ENCODE measurements around the gene TBPL1.
"Not testable (repeated sequence)": the region's sequence is repeated elsewhere in the genome, so short reads cannot be mapped to it uniquely, and the experiment has no call there.

Gene TBPL1

DNA sequence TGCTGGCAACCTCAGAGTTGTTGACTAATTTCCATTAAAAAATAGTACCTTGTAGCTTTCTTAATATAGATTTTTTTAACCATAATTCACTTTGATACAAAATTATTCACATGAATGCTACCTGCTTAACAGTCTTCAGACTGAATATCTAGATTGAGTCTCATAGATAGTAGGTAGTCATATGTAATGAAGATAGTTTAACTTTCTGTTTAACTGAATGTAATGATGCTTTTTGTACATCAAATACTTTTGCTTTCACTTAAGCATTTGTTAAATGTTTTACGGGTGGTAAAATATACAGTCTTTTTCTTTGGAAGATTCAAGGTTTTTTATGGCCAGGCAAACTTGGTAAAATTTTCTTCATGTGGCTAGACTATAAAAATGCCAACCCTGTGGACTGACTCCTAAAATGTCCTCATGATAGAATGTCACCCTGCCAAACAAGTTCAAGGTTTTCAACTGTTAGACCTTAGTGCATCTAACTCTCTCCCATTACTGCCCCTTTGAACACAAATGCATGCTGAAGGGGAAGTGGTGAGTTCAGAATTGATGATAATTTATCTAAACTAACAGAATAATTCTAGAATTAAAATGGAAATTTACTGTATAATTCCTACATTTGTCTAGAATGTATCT is 16.4 kb downstream of the TBPL1 start:
- peaks cover 4% of the 10 kb centered on the region for H3K4me1 ChIP-seq (ENCODE audit: control insufficient read depth, insufficient read depth, low read length)
- no peaks in the 10 kb centered on the region for H3K9me3 ChIP-seq (ENCODE audit: control insufficient read depth, low read length)

DNA sequence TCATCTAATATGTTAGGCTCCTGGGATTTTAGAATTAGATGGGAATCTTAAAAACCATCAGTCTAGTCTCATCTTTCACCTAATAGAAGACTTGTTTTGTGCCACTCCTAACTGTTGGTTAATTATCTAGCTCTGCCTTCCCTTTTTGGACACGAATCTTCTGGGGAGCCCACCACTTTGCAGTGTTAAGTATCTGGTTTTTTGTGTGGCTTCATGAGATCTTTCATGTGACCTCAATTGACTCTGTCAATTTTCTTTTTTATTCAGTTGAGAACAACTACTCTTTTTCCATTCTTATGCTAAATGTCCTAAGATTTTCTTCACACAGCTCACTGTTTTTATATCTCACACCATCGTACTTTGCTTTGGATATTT is 16.9 kb downstream of the TBPL1 start:
- H3K9me3 ChIP-seq (ENCODE audit: control insufficient read depth, low read length): no peaks in the 10 kb centered on the region
- H3K4me1 ChIP-seq (ENCODE audit: control insufficient read depth, insufficient read depth, low read length): no peaks in the 10 kb centered on the region
- H3K27me3 ChIP-seq (ENCODE audit: control insufficient read depth, insufficient read depth, low read length): no peaks in the 10 kb centered on the region
- H3K4me3 ChIP-seq (ENCODE audit: low read length): no peak overlapping the region
- H3K9ac ChIP-seq (ENCODE audit: low read length): no peak overlapping the region
- H3K36me3 ChIP-seq (ENCODE audit: control insufficient read depth, insufficient read depth, low read length): no peaks in the 10 kb centered on the region

More for the DNA sequence above, 16.4 kb downstream of the TBPL1 start:
- H3K9ac ChIP-seq (ENCODE audit: low read length): no peak overlapping the region
- H3K27me3 ChIP-seq (ENCODE audit: control insufficient read depth, insufficient read depth, low read length): no peaks in the 10 kb centered on the region
- no peak overlapping the region for H3K4me3 ChIP-seq (ENCODE audit: low read length)
- H3K36me3 ChIP-seq (ENCODE audit: control insufficient read depth, insufficient read depth, low read length): no peaks in the 10 kb centered on the region

GRCh38 chr6:133971861-133972260 is 18.8 kb downstream of the TBPL1 start:
- Histone ChIP-seq H3K9ac (ENCODE audit: low read length) (no peak overlapping the region), H3K27me3 (ENCODE audit: control insufficient read depth, insufficient read depth, low read length) (no peaks in the 10 kb centered on the region), H3K36me3 (ENCODE audit: control insufficient read depth, insufficient read depth, low read length) (no peaks in the 10 kb centered on the region), H3K4me3 (ENCODE audit: low read length) (no peak overlapping the region), H3K9me3 (ENCODE audit: control insufficient read depth, low read length) (no peaks in the 10 kb centered on the region), H3K4me1 (ENCODE audit: control insufficient read depth, insufficient read depth, low read length) (no peaks in the 10 kb centered on the region)

DNA sequence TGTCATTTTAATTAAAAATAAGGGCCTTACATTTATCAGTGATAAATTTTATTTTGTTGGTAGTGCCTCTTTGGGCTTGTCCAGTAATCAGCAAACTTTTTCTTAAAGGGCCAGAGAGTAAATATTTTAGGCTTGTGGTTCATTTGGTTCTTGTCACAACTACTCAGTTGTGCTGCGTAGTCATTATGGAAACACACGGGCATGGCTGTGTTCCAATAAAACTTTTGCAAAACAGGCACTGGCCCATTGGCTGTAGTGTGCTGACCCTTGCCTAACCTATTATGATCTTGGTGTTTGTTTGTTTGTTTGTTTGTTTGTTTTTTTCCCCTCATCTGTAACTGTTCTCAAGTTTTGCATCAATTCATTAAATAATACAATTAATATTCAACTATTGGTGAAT is 19.4 kb downstream of the TBPL1 start:
- Histone ChIP-seq H3K9ac (ENCODE audit: low read length) (no peak overlapping the region), H3K4me1 (ENCODE audit: control insufficient read depth, insufficient read depth, low read length) (no peaks in the 10 kb centered on the region), H3K36me3 (ENCODE audit: control insufficient read depth, insufficient read depth, low read length) (no peaks in the 10 kb centered on the region), H3K9me3 (ENCODE audit: control insufficient read depth, low read length) (no peaks in the 10 kb centered on the region), H3K4me3 (ENCODE audit: low read length) (no peak overlapping the region), H3K27me3 (ENCODE audit: control insufficient read depth, insufficient read depth, low read length) (no peaks in the 10 kb centered on the region)

- H3K36me3 ChIP-seq (ENCODE audit: control insufficient read depth, insufficient read depth, low read length): no peaks in the 10 kb centered on the region
- no peaks in the 10 kb centered on the region for H3K9me3 ChIP-seq (ENCODE audit: control insufficient read depth, low read length)
- no peaks in the 10 kb centered on the region for H3K4me1 ChIP-seq (ENCODE audit: control insufficient read depth, insufficient read depth, low read length)
- no peak overlapping the region for H3K4me3 ChIP-seq (ENCODE audit: low read length)
- no peak overlapping the region for H3K9ac ChIP-seq (ENCODE audit: low read length)
- no peaks in the 10 kb centered on the region for H3K27me3 ChIP-seq (ENCODE audit: control insufficient read depth, insufficient read depth, low read length)
Measured at GRCh38 chr6:133973109-133973971, 20.3 kb downstream of the TBPL1 start.

DNA sequence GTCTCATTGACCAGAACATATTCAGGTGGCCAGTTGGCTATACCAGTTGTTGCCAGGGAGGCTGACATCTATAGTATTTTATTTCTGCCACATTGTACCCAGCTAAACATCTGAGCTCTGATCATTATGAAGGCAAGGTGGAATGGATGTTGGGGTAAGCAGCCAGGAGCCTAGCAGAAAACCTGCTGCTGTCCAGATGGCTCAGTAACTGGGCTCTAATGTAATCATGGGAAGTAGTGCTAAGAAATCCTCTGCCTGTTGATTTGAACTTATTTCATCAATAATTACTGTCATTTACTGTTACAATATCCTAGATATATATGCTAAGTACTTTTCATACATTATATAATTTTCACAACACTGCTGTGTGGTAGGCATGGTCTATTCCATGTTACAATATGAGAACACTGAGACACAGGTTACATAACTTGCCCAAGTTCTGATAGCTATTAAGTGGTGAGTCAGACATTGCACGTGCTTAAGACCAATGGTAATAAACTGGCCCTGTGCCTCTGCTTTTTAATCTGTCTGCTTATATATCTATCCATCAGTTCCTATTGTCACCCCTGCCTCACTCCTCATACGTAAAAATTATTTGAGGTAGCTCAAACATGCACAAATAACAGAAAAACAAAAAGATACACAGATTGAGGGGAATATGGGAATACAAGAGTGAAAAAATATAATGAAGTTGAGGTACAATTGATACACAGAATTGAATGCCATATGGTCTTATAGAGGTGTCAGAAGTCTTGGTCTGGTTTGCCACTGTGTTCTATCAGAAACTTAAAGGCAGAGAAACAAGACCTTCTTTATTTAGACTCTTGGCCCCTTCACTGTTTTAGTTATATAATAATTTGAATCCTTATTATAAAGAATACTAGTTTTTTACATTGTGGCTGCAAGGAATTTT is 25.2 kb downstream of the TBPL1 start:
- no peaks in the 10 kb centered on the region for H3K9me3 ChIP-seq (ENCODE audit: control insufficient read depth, low read length)
- no peak overlapping the region for H3K4me3 ChIP-seq (ENCODE audit: low read length)

DNA sequence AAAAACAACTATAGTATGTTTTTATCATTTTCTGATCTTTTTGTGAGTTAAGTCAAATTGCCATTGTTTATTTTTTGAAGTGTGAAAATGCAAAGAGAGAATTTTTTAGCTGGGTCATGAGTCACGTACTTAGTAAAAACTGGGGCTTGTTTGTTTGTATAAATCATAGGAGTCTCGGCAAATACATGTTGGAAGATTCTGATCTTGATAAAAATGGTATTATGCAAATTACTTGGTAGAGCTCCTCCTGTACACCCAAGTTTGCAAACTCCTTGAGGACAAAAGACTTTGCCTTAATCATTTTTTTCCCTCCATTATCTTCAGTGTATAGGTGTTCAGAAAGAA is 25.8 kb downstream of the TBPL1 start:
- no peak overlapping the region for H3K4me3 ChIP-seq (ENCODE audit: low read length)
- H3K4me1 ChIP-seq (ENCODE audit: control insufficient read depth, insufficient read depth, low read length): no peaks in the 10 kb centered on the region
- H3K27me3 ChIP-seq (ENCODE audit: control insufficient read depth, insufficient read depth, low read length): no peaks in the 10 kb centered on the region
- no peak overlapping the region for H3K9ac ChIP-seq (ENCODE audit: low read length)
- no peaks in the 10 kb centered on the region for H3K9me3 ChIP-seq (ENCODE audit: control insufficient read depth, low read length)
- no peaks in the 10 kb centered on the region for H3K36me3 ChIP-seq (ENCODE audit: control insufficient read depth, insufficient read depth, low read length)

More for the DNA sequence above, 25.2 kb downstream of the TBPL1 start:
- Histone ChIP-seq H3K9ac (ENCODE audit: low read length) (no peak overlapping the region), H3K27me3 (ENCODE audit: control insufficient read depth, insufficient read depth, low read length) (no peaks in the 10 kb centered on the region), H3K36me3 (ENCODE audit: control insufficient read depth, insufficient read depth, low read length) (no peaks in the 10 kb centered on the region), H3K4me1 (ENCODE audit: control insufficient read depth, insufficient read depth, low read length) (no peaks in the 10 kb centered on the region)

DNA sequence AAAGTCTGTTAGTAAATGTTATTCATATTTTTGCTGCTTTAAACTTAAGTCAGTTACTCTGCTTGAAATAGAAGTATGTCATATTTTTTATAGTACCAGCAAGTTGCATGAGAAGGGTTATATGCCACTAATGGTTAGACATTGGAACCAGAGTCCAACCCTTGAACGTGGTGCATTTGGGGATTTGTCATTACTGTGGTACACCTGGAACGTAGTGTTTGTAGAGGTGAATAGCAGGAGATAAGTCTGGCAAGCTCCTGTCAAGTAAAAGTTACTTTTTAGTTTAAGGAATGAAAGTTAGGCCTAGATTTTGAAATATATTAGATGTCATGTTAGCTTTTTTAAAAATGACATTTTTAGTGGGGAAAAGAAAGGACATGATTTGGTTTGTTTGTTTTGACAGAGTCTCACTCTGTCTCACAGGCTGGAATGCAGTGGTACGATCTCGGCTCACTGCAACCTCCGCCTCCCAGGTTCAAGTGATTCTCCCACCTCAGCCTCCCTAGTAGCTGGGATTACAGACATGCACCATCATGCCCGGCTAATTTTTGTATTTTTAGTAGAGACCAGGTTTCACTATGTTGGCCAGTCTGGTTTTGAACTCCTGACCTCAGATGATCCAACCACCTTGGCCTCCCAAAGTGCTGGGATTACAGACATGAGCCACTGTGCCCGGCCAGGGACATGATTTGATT is 26.4 kb downstream of the TBPL1 start:
- H3K9ac ChIP-seq (ENCODE audit: low read length); H3K27me3 ChIP-seq (ENCODE audit: control insufficient read depth, insufficient read depth, low read length); H3K36me3 ChIP-seq (ENCODE audit: control insufficient read depth, insufficient read depth, low read length); H3K4me1 ChIP-seq (ENCODE audit: control insufficient read depth, insufficient read depth, low read length); H3K9me3 ChIP-seq (ENCODE audit: control insufficient read depth, low read length); H3K4me3 ChIP-seq (ENCODE audit: low read length): not testable (repeated sequence)

GRCh38 chr6:133980168-133980567 is 27.1 kb downstream of the TBPL1 start:
- H3K9me3 ChIP-seq (ENCODE audit: control insufficient read depth, low read length): no peaks in the 10 kb centered on the region
- no peak overlapping the region for H3K4me3 ChIP-seq (ENCODE audit: low read length)
- H3K4me1 ChIP-seq (ENCODE audit: control insufficient read depth, insufficient read depth, low read length): no peaks in the 10 kb centered on the region
- H3K36me3 ChIP-seq (ENCODE audit: control insufficient read depth, insufficient read depth, low read length): no peaks in the 10 kb centered on the region
- H3K27me3 ChIP-seq (ENCODE audit: control insufficient read depth, insufficient read depth, low read length): no peaks in the 10 kb centered on the region
- no peak overlapping the region for H3K9ac ChIP-seq (ENCODE audit: low read length)

DNA sequence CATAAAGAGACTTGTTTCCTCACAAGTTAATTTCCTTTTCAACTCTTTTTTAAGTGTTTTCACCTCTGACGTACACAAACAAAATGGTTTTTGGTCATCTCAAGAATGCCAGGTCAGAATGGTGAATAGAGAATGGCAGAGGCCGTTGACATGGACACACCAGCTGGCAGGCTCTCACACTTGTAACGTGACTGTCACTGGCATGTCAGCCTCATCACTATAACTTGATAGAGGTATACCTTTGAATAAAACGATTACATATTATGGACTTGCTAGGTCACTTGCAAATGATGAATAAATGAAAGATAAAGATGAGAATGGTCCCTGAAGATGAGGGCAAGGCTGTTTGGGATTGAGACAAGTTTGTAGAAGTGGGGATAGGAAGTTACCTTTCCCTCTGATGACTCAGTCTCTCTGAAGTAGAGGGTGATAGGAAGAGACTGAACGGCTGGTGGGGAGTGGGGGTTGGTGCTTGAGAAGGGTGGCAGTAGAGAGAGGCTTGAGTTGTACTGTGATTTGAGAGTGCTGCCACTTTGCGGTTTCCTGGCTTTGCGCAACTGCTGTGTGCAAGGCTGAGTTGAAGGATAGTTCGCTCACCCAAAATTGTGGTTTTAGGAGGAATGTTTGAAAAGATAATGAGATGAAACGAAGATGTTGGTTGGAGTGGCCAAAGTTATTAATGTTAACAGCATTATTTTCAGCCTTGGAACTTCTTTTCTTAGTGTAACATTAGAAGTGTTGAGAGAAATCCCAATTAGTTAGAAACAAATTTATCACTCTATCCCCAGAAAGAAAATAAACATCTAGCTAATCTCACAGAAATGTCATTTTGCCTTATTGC is 30.3 kb downstream of the TBPL1 start:
- Histone ChIP-seq H3K4me3 (ENCODE audit: low read length) (no peak overlapping the region), H3K9ac (ENCODE audit: low read length) (no peak overlapping the region), H3K4me1 (ENCODE audit: control insufficient read depth, insufficient read depth, low read length) (no peaks in the 10 kb centered on the region), H3K27me3 (ENCODE audit: control insufficient read depth, insufficient read depth, low read length) (no peaks in the 10 kb centered on the region), H3K36me3 (ENCODE audit: control insufficient read depth, insufficient read depth, low read length) (no peaks in the 10 kb centered on the region), H3K9me3 (ENCODE audit: control insufficient read depth, low read length) (no peaks in the 10 kb centered on the region)

DNA sequence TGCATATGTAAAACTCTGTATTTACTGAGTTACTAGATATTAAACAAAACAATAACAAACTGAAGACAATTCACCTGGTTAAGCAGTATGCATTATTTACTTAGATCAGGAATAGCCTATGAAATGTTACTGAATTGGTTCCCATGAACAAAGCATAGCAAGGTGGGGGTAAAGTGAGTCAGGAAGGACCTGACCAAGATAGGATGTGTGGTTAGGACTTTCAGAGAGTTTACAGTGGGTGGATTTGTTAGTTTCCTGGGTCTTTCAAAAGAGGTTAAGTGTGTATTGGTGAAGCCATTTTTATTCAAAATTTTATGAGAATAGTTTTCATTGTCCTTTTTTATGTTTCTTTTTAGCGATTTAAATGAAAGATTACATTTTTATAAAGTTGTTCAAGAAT is 32.9 kb downstream of the TBPL1 start:
- no peak overlapping the region for H3K9ac ChIP-seq (ENCODE audit: low read length)
- no peaks in the 10 kb centered on the region for H3K27me3 ChIP-seq (ENCODE audit: control insufficient read depth, insufficient read depth, low read length)
- H3K4me3 ChIP-seq (ENCODE audit: low read length): no peak overlapping the region
- H3K36me3 ChIP-seq (ENCODE audit: control insufficient read depth, insufficient read depth, low read length): no peaks in the 10 kb centered on the region
- no peaks in the 10 kb centered on the region for H3K9me3 ChIP-seq (ENCODE audit: control insufficient read depth, low read length)
- no peaks in the 10 kb centered on the region for H3K4me1 ChIP-seq (ENCODE audit: control insufficient read depth, insufficient read depth, low read length)
